Thyroid gland (tissue), 4 donors: ENCODE data around the gene MAGI1. TPM values are rescaled to one million over a fixed set of nuclear protein-coding genes. Genes with fewer than 3 reads are reported as not detected.

Experiments used
- DNase-seq, 2 donors: peaks; one replicate each; pipeline ENCODE4 v3.0.0-alpha.2; 2019
- H3K27ac ChIP-seq, 3 donors: fragments of 200-600 bp; sonication (generic); 1 replicate in 2 of 3; 2 replicates in 1 of 3; pipeline ENCODE4 v1.5.1; 2016 to 2019; ENCODE audit warnings: mild to moderate bottlenecking in 1 of 3, moderate library complexity in 1 of 3
- H3K27me3 ChIP-seq: fragments of 200-600 bp; sonication (generic); one replicate; pipeline ENCODE4 v1.5.1; 2019
- H3K36me3 ChIP-seq, 2 donors: fragments of 200-600 bp; sonication (generic); one replicate each; pipeline ENCODE4 v1.5.1; 2016 to 2019
- H3K4me1 ChIP-seq, 2 donors: fragments of 200-600 bp; sonication (generic); one replicate each; pipeline ENCODE4 v1.5.1; 2017 to 2019
- H3K4me3 ChIP-seq, 3 donors: fragments of 200-600 bp; sonication (generic); replicated peaks in 1 of 3; 1 replicate in 2 of 3; 2 replicates in 1 of 3; pipeline ENCODE4 v1.5.1; 2016; ENCODE audit warnings: mild to moderate bottlenecking in 1 of 3
- H3K9me3 ChIP-seq: fragments of 200-600 bp; sonication (generic); one replicate; pipeline ENCODE4 v1.5.1; 2017
- CTCF ChIP-seq, 6 experiments: fragments of 200-600 bp in 3 of 6; fragments of 450-650 bp in 3 of 6; sonication (generic) in 3 of 6; IDR thresholded peaks; one replicate each; pipeline ENCODE4 v1.5.1; 2016 to 2019; ENCODE audit warnings: antibody characterized with exemption in 6 of 6, mild to moderate bottlenecking in 2 of 6, inconsistent platforms in 1 of 6, moderate library complexity in 1 of 6
- POLR2A ChIP-seq, 2 donors: fragments of 450-650 bp; IDR thresholded peaks; one replicate each; pipeline ENCODE4 v1.6.1; 2017; ENCODE audit warnings: antibody characterized with exemption in 2 of 2, mild to moderate bottlenecking in 2 of 2, moderate library complexity in 1 of 2
- WGBS, 2 donors: methylation state at CpG; one replicate each; pipeline ENCODE4 v1.1.5; 2017; 5-methylcytosine and 5-hydroxymethylcytosine counted together
- intact Hi-C: fragments of 100-400 bp; cut with DNase I; formaldehyde crosslinking; loops from one replicate; pipeline ENCODE4 v1.15.1; 2023
- total RNA-seq, 4 donors: library from RNA; depleted of rRNA; stranded (reverse); fragments of >200 nt; gene quantifications; one replicate each; pipeline ENCODE4 v1.2.3, GENCODE V29; 2016

MAGI1 gene
- total RNA-seq, 4 donors from 2014 or later = 60.5 to 123 (median 87.5) TPM

GRCh38 chr3:65971293-65972252, 67.1 kb downstream of the MAGI1 start:
- Histone ChIP-seq H3K4me1 (peaks cover 7 to 11% of the 10 kb centered on the region in 2 donors), H3K27ac (peak overlapping the region in 2 of 3 donors; percentile 4 to 41), H3K36me3 (no peaks in the 10 kb centered on the region), H3K27me3 (no peaks in the 10 kb centered on the region), H3K4me3 (no peak overlapping the region), H3K9me3 (no peaks in the 10 kb centered on the region)
- TF ChIP-seq POLR2A (IDR thresholded peaks at IDR 0.05) = no peak
- no peak for TF ChIP-seq CTCF (IDR thresholded peaks at IDR 0.05)
- no peak for DNase-seq
- intact Hi-C loops = no loop called here
- 20 to 28% methylated on average over 7 of the region's 7 CpGs for WGBS, 2 donors

GRCh38 chr3:65968996-65969395, 69.7 kb downstream of the MAGI1 start:
- H3K4me1 ChIP-seq = peaks cover 9 to 20% of the 10 kb centered on the region in 2 donors
- no peak overlapping the region for H3K4me3 ChIP-seq
- no peaks in the 10 kb centered on the region for H3K36me3 ChIP-seq
- DNase-seq = no peak
- H3K27me3 ChIP-seq = no peaks in the 10 kb centered on the region
- no peak overlapping the region for H3K27ac ChIP-seq
- no peaks in the 10 kb centered on the region for H3K9me3 ChIP-seq
- TF ChIP-seq CTCF (IDR thresholded peaks at IDR 0.05) = no peak
- TF ChIP-seq POLR2A (IDR thresholded peaks at IDR 0.05) = no peak
- intact Hi-C loops = no loop called here
- 85 to 91% methylated on average over 5 of the region's 5 CpGs for WGBS, 2 donors

DNA sequence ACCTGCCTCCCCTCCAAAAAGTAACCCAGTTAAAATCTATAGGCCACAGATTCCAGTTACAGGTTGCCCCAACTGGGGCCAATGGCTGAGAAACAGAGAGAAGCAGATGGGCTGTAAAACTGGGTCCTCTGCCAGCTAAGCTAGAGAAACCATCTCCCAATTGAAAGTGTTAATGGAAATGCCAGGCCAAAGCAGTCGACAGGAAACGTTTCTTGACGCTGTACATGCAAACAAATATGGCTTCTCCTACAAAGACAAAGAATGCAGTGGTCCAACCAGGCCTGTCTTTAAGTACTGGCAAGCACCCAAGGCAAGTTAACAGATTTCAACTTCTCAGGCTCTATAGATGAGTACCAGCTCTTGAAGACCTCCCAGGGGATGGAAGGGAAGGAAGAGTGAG, 71.3 kb downstream of the MAGI1 start:
- Histone ChIP-seq H3K27me3 (no peaks in the 10 kb centered on the region), H3K27ac (no peak overlapping the region), H3K4me3 (no peak overlapping the region), H3K36me3 (no peaks in the 10 kb centered on the region), H3K9me3 (no peaks in the 10 kb centered on the region), H3K4me1 (peaks cover 15 to 25% of the 10 kb centered on the region in 2 donors)
- no peak for TF ChIP-seq CTCF (IDR thresholded peaks at IDR 0.05)
- TF ChIP-seq POLR2A (IDR thresholded peaks at IDR 0.05) = no peak
- intact Hi-C loops = no loop called here
- WGBS, 2 donors = 66 to 80% methylated on average over 3 of the region's 3 CpGs
- DNase-seq = no peak

- H3K27me3 ChIP-seq = no peaks in the 10 kb centered on the region
- intact Hi-C loops = no loop called here
- no peaks in the 10 kb centered on the region for H3K36me3 ChIP-seq
- DNase-seq = no peak
- TF ChIP-seq POLR2A (IDR thresholded peaks at IDR 0.05) = no peak
- TF ChIP-seq CTCF (IDR thresholded peaks at IDR 0.05) = no peak
- H3K4me3 ChIP-seq = no peak overlapping the region
- no peaks in the 10 kb centered on the region for H3K9me3 ChIP-seq
- 96% methylated on average over 3 of the region's 3 CpGs for WGBS, 2 donors
- H3K27ac ChIP-seq = no peak overlapping the region
- H3K4me1 ChIP-seq = peaks cover 7 to 14% of the 10 kb centered on the region in 2 donors
Observed at GRCh38 chr3:65964838-65965237, 73.9 kb downstream of the MAGI1 start.
